Activated T-helper 2 cell treated with anti-CD3 and anti-CD28 coated beads, Interferon-gamma antibody, Interleukin-2, Interleukin-4, amounts not matched to agents 10 μg/mL and 5 μg/mL and 100 μg/mL, durations not matched to agents 14 hours and 24 hours and 36 hours (primary cell): ENCODE results near the gene PGK1. TPM values are rescaled to one million over a fixed set of nuclear protein-coding genes. Genes with fewer than 3 reads are reported as not detected.
"Not testable (repeated sequence)": the region's sequence is repeated elsewhere in the genome, so short reads cannot be mapped to it uniquely, and the experiment has no call there.

ENCODE experiments used
- DNase-seq: peaks from one replicate; pipeline ENCODE4 v3.0.0; 2021; ENCODE audit warnings: low spot score
- H3K27ac Mint-ChIP-seq: one replicate; pipeline ENCODE4 v1.8.0; 2021; ENCODE audit warnings: mixed read lengths
- H3K27me3 Mint-ChIP-seq: one replicate; pipeline ENCODE4 v1.8.0; 2021; ENCODE audit warnings: low read depth, mixed read lengths
- H3K36me3 Mint-ChIP-seq: one replicate; pipeline ENCODE4 v1.8.0; 2021; ENCODE audit warnings: low read depth, mixed read lengths
- H3K4me1 Mint-ChIP-seq: one replicate; pipeline ENCODE4 v1.8.0; 2021; ENCODE audit warnings: low read depth, mixed read lengths
- H3K4me3 Mint-ChIP-seq: one replicate; pipeline ENCODE4 v1.8.0; 2021; ENCODE audit warnings: low read depth, mild to moderate bottlenecking, moderate library complexity, mixed read lengths
- H3K9me3 Mint-ChIP-seq: one replicate; pipeline ENCODE4 v1.8.0; 2021; ENCODE audit warnings: mixed read lengths
- intact Hi-C: fragments of 100-400 bp; cut with micrococcal nuclease; formaldehyde crosslinking; loops from one replicate; pipeline ENCODE4 v1.15.1; 2023
- total RNA-seq: library from RNA; stranded (reverse); gene quantifications from 2 replicates; pipeline ENCODE4 v1.2.3, GENCODE V29; 2022

The PGK1 gene
- total RNA-seq, 1 donor from 2014 or later: 1,005 TPM

- H3K4me1 Mint-ChIP-seq, H3K36me3 Mint-ChIP-seq, intact Hi-C loops, H3K9me3 Mint-ChIP-seq, H3K27ac Mint-ChIP-seq, H3K4me3 Mint-ChIP-seq, DNase-seq, H3K27me3 Mint-ChIP-seq: not testable (repeated sequence)
Measured at GRCh38 chrX:78157846-78158245, 53.8 kb downstream of the PGK1 start.

- H3K4me1 Mint-ChIP-seq, DNase-seq, H3K27ac Mint-ChIP-seq, H3K9me3 Mint-ChIP-seq, H3K27me3 Mint-ChIP-seq, H3K36me3 Mint-ChIP-seq, H3K4me3 Mint-ChIP-seq, intact Hi-C loops: not testable (repeated sequence)
Measured at GRCh38 chrX:78160711-78161110, 56.7 kb downstream of the PGK1 start.

GRCh38 chrX:78163175-78163574, 59.1 kb downstream of the PGK1 start:
- H3K27me3 Mint-ChIP-seq, H3K4me3 Mint-ChIP-seq, H3K9me3 Mint-ChIP-seq, H3K36me3 Mint-ChIP-seq, H3K27ac Mint-ChIP-seq, intact Hi-C loops, H3K4me1 Mint-ChIP-seq, DNase-seq: not testable (repeated sequence)

GRCh38 chrX:78165425-78165824, 61.4 kb downstream of the PGK1 start:
- no peaks in the 10 kb centered on the region for H3K4me1 Mint-ChIP-seq
- H3K27ac Mint-ChIP-seq: no peak overlapping the region
- H3K4me3 Mint-ChIP-seq: no peak overlapping the region
- H3K9me3 Mint-ChIP-seq: peaks cover 3% of the 10 kb centered on the region
- no peak for DNase-seq
- H3K27me3 Mint-ChIP-seq: no peaks in the 10 kb centered on the region
- intact Hi-C loops: no loop called here
- H3K36me3 Mint-ChIP-seq: no peaks in the 10 kb centered on the region

GRCh38 chrX:78168065-78168464, 64.0 kb downstream of the PGK1 start:
- no peaks in the 10 kb centered on the region for H3K36me3 Mint-ChIP-seq
- H3K4me1 Mint-ChIP-seq: no peaks in the 10 kb centered on the region
- no peaks in the 10 kb centered on the region for H3K27me3 Mint-ChIP-seq
- intact Hi-C loops: no loop called here
- no peak overlapping the region for H3K4me3 Mint-ChIP-seq
- DNase-seq: no peak
- H3K9me3 Mint-ChIP-seq: no peaks in the 10 kb centered on the region
- H3K27ac Mint-ChIP-seq: no peak overlapping the region

Other genes starting within 250 kb of the PGK1 start
- 52.0 and 55.1 TPM in 2 replicates for gene MAGT1, start 208.8 kb upstream of the PGK1 start, total RNA-seq
- gene COX7B, start 204.8 kb upstream of the PGK1 start, total RNA-seq: 274 and 297 TPM in 2 replicates
- gene ATP7A, start 193.6 kb upstream of the PGK1 start, total RNA-seq: 6.2 and 6.6 TPM in 2 replicates
- gene PGAM4, start 134.6 kb upstream of the PGK1 start, total RNA-seq: 0.48 and 0.66 TPM in 2 replicates
- gene TAF9B, start 35.4 kb downstream of the PGK1 start, total RNA-seq: 16.8 and 17.0 TPM in 2 replicates
- 9.7 and 10.2 TPM in 2 replicates for gene CYSLTR1, start 223.4 kb downstream of the PGK1 start, total RNA-seq